Mesendoderm (in vitro differentiated cells): Measurements from ENCODE around the gene ICE1.
"Not testable (repeated sequence)": the region's sequence is repeated elsewhere in the genome, so short reads cannot be mapped to it uniquely, and the experiment has no call there.

Experiments used
- DNase-seq: peaks from one replicate; pipeline ENCODE4 v3.0.0; 2013
- H2AK5ac ChIP-seq: 2 replicates; pipeline ENCODE4 v1.6.1; 2013; ENCODE audit warnings: low read length, inconsistent platforms
- H2BK120ac ChIP-seq: 2 replicates; pipeline ENCODE4 v1.6.1; 2013; ENCODE audit warnings: low read depth, mild to moderate bottlenecking, low read length, moderate library complexity, mixed read lengths
- H2BK15ac ChIP-seq: replicated peaks from 2 replicates; pipeline ENCODE4 v1.6.1; 2013; ENCODE audit warnings: low read depth, mild to moderate bottlenecking, moderate library complexity
- H2BK5ac ChIP-seq: 2 replicates; pipeline ENCODE4 v1.6.1; 2013; ENCODE audit warnings: low read length, inconsistent platforms
- H3K18ac ChIP-seq: 2 replicates; pipeline ENCODE4 v1.6.1; 2013; ENCODE audit warnings: mild to moderate bottlenecking, low read length, mixed read lengths
- H3K23ac ChIP-seq: one replicate; pipeline ENCODE4 v1.6.1; 2013; ENCODE audit warnings: low read length
- H3K27ac ChIP-seq: 2 replicates; pipeline ENCODE4 v1.5.1; 2013; ENCODE audit warnings: low read depth, mild to moderate bottlenecking, inconsistent platforms, low read length, moderate library complexity
- H3K27me3 ChIP-seq: 2 replicates; pipeline ENCODE4 v1.6.1; 2013; ENCODE audit warnings: low read length, control low read depth, mild to moderate bottlenecking, inconsistent platforms; ENCODE audit not compliant: insufficient read depth, poor library complexity
- H3K36me3 ChIP-seq: 2 replicates; pipeline ENCODE4 v1.6.1; 2013; ENCODE audit warnings: low read length, inconsistent platforms; ENCODE audit not compliant: control insufficient read depth, insufficient read depth
- H3K4ac ChIP-seq: one replicate; pipeline ENCODE4 v1.6.1; 2013; ENCODE audit warnings: low read depth, mild to moderate bottlenecking, low read length, moderate library complexity
- H3K4me1 ChIP-seq: 2 replicates; pipeline ENCODE4 v1.6.1; 2013; ENCODE audit warnings: low read depth, low read length, inconsistent platforms; ENCODE audit not compliant: control insufficient read depth
- H3K4me2 ChIP-seq: 2 replicates; pipeline ENCODE4 v1.6.1; 2013; ENCODE audit warnings: low read length
- H3K4me3 ChIP-seq: 2 replicates; pipeline ENCODE4 v1.5.1; 2013; ENCODE audit warnings: mild to moderate bottlenecking, low read length
- H3K56ac ChIP-seq: one replicate; pipeline ENCODE4 v1.6.1; 2013; ENCODE audit warnings: low read length
- H3K79me1 ChIP-seq: 2 replicates; pipeline ENCODE4 v1.6.1; 2013; ENCODE audit warnings: low read length, inconsistent platforms
- H3K79me2 ChIP-seq: 2 replicates; pipeline ENCODE4 v1.6.1; 2013; ENCODE audit warnings: mild to moderate bottlenecking, low read length; ENCODE audit not compliant: control insufficient read depth, insufficient read depth
- H3K9ac ChIP-seq: 2 replicates; pipeline ENCODE4 v1.6.1; 2013; ENCODE audit warnings: low read length, inconsistent platforms
- H4K5ac ChIP-seq: one replicate; pipeline ENCODE4 v1.6.1; 2013; ENCODE audit warnings: low read length
- H4K8ac ChIP-seq: one replicate; pipeline ENCODE4 v1.6.1; 2013; ENCODE audit warnings: low read depth, mild to moderate bottlenecking, control low read depth, low read length, moderate library complexity
- WGBS: extraction: QIAGEN DNeasy Blood & Tissue Kit; methylation state at CpG from one replicate; pipeline ENCODE4 v1.1.7; 2013; ENCODE audit warnings: low lambda C conversion rate, missing lambda C conversion rate; ENCODE audit not compliant: insufficient coverage; ENCODE audit errors: extremely low coverage; 5-methylcytosine and 5-hydroxymethylcytosine counted together

Gene ICE1

DNA sequence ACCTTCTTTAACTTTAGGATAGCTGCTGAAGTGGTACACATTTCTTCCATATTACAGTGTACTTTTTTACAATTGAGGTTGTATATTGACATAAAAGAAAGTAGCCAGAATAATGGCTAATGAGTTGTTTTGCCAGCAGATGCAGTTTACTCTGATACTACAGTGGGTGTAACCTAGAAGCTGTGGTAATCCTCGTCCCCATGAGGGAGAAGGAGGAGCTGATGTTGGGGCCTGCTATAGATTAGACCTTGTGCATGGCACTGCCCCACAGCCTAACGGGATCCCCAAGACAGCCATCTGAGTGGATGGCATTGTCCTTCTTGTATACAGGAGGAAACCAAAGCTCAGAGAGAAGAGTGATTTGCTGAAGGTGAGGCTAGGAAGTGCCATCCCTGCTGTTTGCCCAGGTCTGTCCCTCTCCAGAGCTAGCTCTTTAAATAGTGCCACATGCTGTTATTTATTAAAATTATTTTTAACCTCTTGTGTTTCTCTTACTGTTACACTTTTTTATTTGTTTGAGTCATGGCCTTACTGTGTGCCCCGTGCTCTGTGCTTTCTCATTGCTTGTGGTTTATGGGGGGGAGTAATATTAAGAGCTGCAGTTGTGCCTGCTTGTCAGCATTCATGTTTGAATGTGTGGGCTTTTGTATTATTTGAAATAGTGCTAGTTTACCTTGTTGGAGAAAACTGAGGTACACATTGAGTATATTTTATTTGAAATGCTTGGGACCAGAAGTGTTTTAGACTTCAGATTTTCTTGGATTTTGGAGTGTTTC, 65.3 kb downstream of the ICE1 start:
- DNase-seq = no peak
- no peaks in the 10 kb centered on the region for H3K27me3 ChIP-seq
- H3K79me1 ChIP-seq = peaks cover 2% of the 10 kb centered on the region
- no peak overlapping the region for H3K18ac ChIP-seq
- no peak overlapping the region for H3K4ac ChIP-seq
- WGBS = no CpG with 5 or more reads among the region's 3 CpGs
- no peak overlapping the region for H2BK120ac ChIP-seq
- H3K4me3 ChIP-seq = no peak overlapping the region
- H4K5ac ChIP-seq = no peak overlapping the region
- H3K79me2 ChIP-seq = no peaks in the 10 kb centered on the region
- no peak overlapping the region for H3K23ac ChIP-seq
- H2BK15ac ChIP-seq = no peak overlapping the region
- H3K27ac ChIP-seq = no peak overlapping the region
- H3K4me1 ChIP-seq = no peaks in the 10 kb centered on the region
- H3K36me3 ChIP-seq = no peaks in the 10 kb centered on the region
- H4K8ac ChIP-seq = no peak overlapping the region
- H3K9ac ChIP-seq = no peak overlapping the region
- no peak overlapping the region for H3K56ac ChIP-seq
- H3K4me2 ChIP-seq = no peak overlapping the region
- no peak overlapping the region for H2AK5ac ChIP-seq
- no peak overlapping the region for H2BK5ac ChIP-seq

DNA sequence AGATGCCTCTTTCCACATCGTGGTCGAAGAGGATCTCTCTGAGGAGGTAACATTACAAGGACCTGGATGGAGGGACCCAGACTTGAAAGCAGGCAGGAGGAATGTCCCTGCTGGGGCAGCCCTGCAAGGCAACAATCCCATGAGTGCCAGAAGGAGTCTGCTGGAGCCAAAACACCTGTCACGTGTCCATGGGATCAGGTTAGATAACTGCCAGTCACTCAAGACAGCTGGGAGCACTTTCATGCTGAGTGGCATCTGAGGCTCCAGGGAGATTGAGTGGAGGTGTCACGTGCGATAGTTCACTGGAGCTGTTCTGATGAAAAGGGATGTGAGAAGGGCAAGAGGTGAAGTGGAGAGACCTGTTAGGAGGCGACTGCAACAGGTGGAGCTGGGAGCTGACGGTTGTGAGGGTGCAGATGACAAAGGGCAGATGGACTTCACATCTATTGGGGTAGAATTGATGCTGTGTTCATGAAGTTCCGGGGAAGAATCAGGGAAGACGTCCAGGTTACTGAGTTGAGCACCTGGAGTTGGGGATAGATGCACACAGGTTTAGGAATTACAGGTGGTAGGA, 68.4 kb downstream of the ICE1 start:
- H3K27ac ChIP-seq = no peak overlapping the region
- no peak overlapping the region for H3K56ac ChIP-seq
- no peak overlapping the region for H3K18ac ChIP-seq
- H3K23ac ChIP-seq = no peak overlapping the region
- H3K79me2 ChIP-seq = no peaks in the 10 kb centered on the region
- H3K4me1 ChIP-seq = no peaks in the 10 kb centered on the region
- H3K4me3 ChIP-seq = no peak overlapping the region
- no peak overlapping the region for H4K8ac ChIP-seq
- no peaks in the 10 kb centered on the region for H3K27me3 ChIP-seq
- DNase-seq = no peak
- no peaks in the 10 kb centered on the region for H3K36me3 ChIP-seq
- no peak overlapping the region for H2BK120ac ChIP-seq
- no CpG with 5 or more reads among the region's 9 CpGs for WGBS
- H3K79me1 ChIP-seq = peaks cover 2% of the 10 kb centered on the region
- H2AK5ac ChIP-seq = no peak overlapping the region
- no peak overlapping the region for H3K4ac ChIP-seq
- no peak overlapping the region for H4K5ac ChIP-seq
- H2BK5ac ChIP-seq = no peak overlapping the region
- no peak overlapping the region for H2BK15ac ChIP-seq
- H3K9ac ChIP-seq = no peak overlapping the region
- H3K4me2 ChIP-seq = no peak overlapping the region

GRCh38 chr5:5492087-5492933, 69.8 kb downstream of the ICE1 start:
- Histone ChIP-seq H4K5ac (no peak overlapping the region), H3K4me2 (no peak overlapping the region), H2BK15ac (no peak overlapping the region), H3K4me1 (no peaks in the 10 kb centered on the region), H3K23ac (no peak overlapping the region), H2AK5ac (no peak overlapping the region), H3K27me3 (no peaks in the 10 kb centered on the region), H2BK120ac (no peak overlapping the region), H3K56ac (no peak overlapping the region), H3K4ac (no peak overlapping the region), H4K8ac (no peak overlapping the region), H3K27ac (no peak overlapping the region), H3K18ac (no peak overlapping the region), H3K4me3 (no peak overlapping the region), H3K79me1 (no peaks in the 10 kb centered on the region), H3K79me2 (no peaks in the 10 kb centered on the region), H3K36me3 (no peaks in the 10 kb centered on the region), H3K9ac (no peak overlapping the region), H2BK5ac (no peak overlapping the region)
- peak; percentile 71 for DNase-seq
- WGBS = no CpG with 5 or more reads among the region's 12 CpGs

DNA sequence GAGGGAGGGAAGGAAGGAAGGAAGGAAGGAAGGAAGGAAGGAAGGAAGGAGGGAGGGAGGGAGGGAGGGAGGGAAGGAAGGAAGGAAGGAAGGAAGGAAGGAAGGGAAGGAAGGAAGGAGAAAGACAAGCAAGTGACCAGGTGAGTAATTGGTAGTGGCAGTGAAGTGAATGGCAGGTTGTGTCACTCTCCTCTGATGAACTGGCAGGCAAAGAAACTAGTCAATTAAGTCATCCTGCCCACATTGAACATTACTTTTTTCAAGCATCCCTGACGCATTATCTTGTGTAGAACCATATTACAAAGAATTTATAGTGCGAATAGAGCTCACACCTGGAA, 70.4 kb downstream of the ICE1 start:
- H3K79me1 ChIP-seq, H3K23ac ChIP-seq, H2BK120ac ChIP-seq, H3K4me1 ChIP-seq, H2BK5ac ChIP-seq, H3K4ac ChIP-seq, H2AK5ac ChIP-seq, H3K79me2 ChIP-seq, H3K4me3 ChIP-seq, H3K27me3 ChIP-seq, H3K9ac ChIP-seq, DNase-seq, H3K36me3 ChIP-seq, H3K56ac ChIP-seq, H4K5ac ChIP-seq, H3K4me2 ChIP-seq, H4K8ac ChIP-seq, H3K27ac ChIP-seq, H2BK15ac ChIP-seq, H3K18ac ChIP-seq: not testable (repeated sequence)
- WGBS = no CpG with 5 or more reads among the region's 2 CpGs

DNA sequence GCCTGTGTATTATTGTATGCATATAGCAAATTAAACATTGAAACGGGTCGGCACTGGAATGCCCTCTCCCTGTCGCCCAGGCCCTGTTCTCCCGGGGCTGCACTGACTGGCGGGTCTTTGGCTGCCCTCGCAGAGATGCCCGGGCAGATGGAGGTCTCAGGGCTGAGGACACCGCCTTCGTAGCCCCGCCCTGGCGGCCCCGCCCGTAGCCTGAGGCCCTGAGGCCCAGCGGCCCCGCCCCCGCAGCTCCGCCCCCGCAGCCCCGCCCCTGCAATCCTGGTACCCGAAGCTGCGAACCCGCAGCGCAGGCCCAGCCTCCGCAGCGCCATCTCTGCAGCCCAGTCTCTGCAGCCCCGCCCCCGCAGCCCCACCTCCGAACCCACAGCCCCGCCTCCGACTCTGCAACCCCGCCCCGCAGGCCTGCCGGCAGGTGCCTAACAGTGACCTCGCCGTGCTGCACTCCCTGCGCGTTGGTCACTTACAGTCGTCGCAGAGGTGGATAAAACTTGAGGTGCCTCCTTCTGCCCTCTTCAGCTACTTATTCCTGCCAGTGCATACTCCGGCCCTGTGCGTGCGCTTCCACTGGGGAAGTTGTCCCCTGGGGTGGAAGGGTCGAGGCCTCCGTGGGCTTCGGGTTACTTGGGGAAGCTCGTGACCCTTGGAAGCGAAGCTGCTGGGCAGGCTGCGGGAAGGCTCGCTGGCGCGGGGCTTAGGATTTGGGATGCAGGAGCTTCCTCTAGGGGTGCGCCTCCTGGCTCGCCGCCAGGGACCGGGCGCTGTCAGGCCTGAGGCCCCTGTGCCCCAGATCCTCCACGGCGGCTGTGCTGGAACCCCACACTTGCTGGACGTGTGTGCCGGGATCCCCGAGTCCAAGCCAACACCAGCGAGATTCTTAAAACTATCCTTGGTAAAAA, 72.3 kb downstream of the ICE1 start:
- WGBS = no CpG with 5 or more reads among the region's 62 CpGs
- Histone ChIP-seq H3K56ac (no peak overlapping the region), H4K8ac (no peak overlapping the region), H3K79me1 (no peaks in the 10 kb centered on the region), H3K4ac (no peak overlapping the region), H3K4me1 (no peaks in the 10 kb centered on the region), H3K4me2 (peak overlapping the region; percentile 57), H2BK5ac (no peak overlapping the region), H3K4me3 (no peak overlapping the region), H3K18ac (no peak overlapping the region), H3K36me3 (no peaks in the 10 kb centered on the region), H3K27me3 (no peaks in the 10 kb centered on the region), H3K27ac (no peak overlapping the region), H2BK120ac (no peak overlapping the region), H2BK15ac (no peak overlapping the region), H3K9ac (no peak overlapping the region), H3K23ac (no peak overlapping the region), H2AK5ac (no peak overlapping the region), H4K5ac (no peak overlapping the region), H3K79me2 (no peaks in the 10 kb centered on the region)
- peak; percentile 91 for DNase-seq
